K562 (cell line): Measurements from ENCODE around the gene ZNF318. TPM values are rescaled to one million over a fixed set of nuclear protein-coding genes. Genes with fewer than 3 reads are reported as not detected.

Experiments
- ATAC-seq: fragments of 200-7000 bp; cut with Tn5 transposase; 3 replicates; pipeline ENCODE4 v1.9.1; 2020; ENCODE audit warnings: moderate library complexity
- BruUV-seq: library from RNA; stranded (reverse); fragments of 400-500 nt; replicated peaks from 2 replicates; lab custom pipeline; 2021; lab: Mats Ljungman, UMichigan
- CTCF ChIA-PET: fragments of 300-600 bp; formaldehyde crosslinking; extraction: SDS; loops from one replicate; lab custom pipeline; 2021; ENCODE audit warnings: low intra/inter-chr PET ratio; lab: Yijun Ruan, JAX
- POLR2A ChIA-PET: fragments of 300-600, 350-650 bp; sonication (Branson Sonifier 250); formaldehyde crosslinking; extraction: SDS; loops from one replicate; lab custom pipeline; 2021; ENCODE audit warnings: antibody characterized with exemption, inconsistent platforms; lab: Yijun Ruan, JAX
- DNase-seq, 4 experiments: peaks; one replicate each; pipeline versions ENCODE4 v3.0.0 to v3.0.0-alpha.2; 2011 to 2018; ENCODE audit warnings: low spot score in 3 of 4, mixed read lengths in 3 of 4; ENCODE audit errors: extremely low read depth in 1 of 4
- FAIRE-seq: peaks from 2 replicates; lab custom pipeline; 2011; peaks lifted over from hg19 to GRCh38; lab: Jason Lieb, UNC
- H2AFZ ChIP-seq: 2 replicates; pipeline ENCODE4 v1.6.0; 2011; ENCODE audit warnings: low read depth, low read length, control low read depth, inconsistent platforms
- H3K27ac ChIP-seq: fragments of 200-600 bp; 3 replicates; pipeline ENCODE4 v1.8.0; 2011; ENCODE audit warnings: low read depth, mild to moderate bottlenecking, control low read depth, inconsistent platforms, low read length, moderate library complexity, mixed read lengths; ENCODE audit errors: extremely low read depth
- H3K27me3 ChIP-seq, 2 experiments: fragments of 300-600 bp in 1 of 2; 2 replicates in 1 of 2; 3 replicates in 1 of 2; pipeline versions ENCODE4 v1.6.0 to v1.8.0; 2011; ENCODE audit warnings: inconsistent platforms in 2 of 2, low read length in 2 of 2, mild to moderate bottlenecking in 1 of 2, mixed read lengths in 1 of 2, moderate library complexity in 1 of 2; ENCODE audit not compliant: control insufficient read depth in 2 of 2, insufficient read depth in 2 of 2
- H3K36me3 ChIP-seq: fragments of 300-600 bp; 3 replicates; pipeline ENCODE4 v1.8.0; 2011; ENCODE audit warnings: mild to moderate bottlenecking, low read length, inconsistent platforms; ENCODE audit not compliant: control insufficient read depth, insufficient read depth
- H3K4me1 ChIP-seq, 2 experiments: fragments of 200-600 bp in 1 of 2; replicated peaks in 1 of 2; 2 replicates in 1 of 2; 3 replicates in 1 of 2; pipeline versions ENCODE4 v1.5.1 to v1.8.0; 2011; ENCODE audit warnings: inconsistent platforms in 2 of 2, low read length in 2 of 2, mild to moderate bottlenecking in 1 of 2, mixed read lengths in 1 of 2, moderate library complexity in 1 of 2; ENCODE audit not compliant: control insufficient read depth in 2 of 2, insufficient read depth in 2 of 2
- H3K4me2 ChIP-seq: 2 replicates; pipeline ENCODE4 v1.6.1; 2011; ENCODE audit warnings: low read length, control low read depth, inconsistent platforms, mixed read lengths; ENCODE audit not compliant: insufficient read depth
- H3K4me3 ChIP-seq: fragments of 200-600 bp; sonication (generic), shearing (Covaris generic); 2 replicates; pipeline ENCODE4 v1.5.1; 2016; ENCODE audit warnings: control low read depth, inconsistent platforms
- H3K79me2 ChIP-seq: fragments of 200-600 bp; 3 replicates; pipeline ENCODE4 v1.8.0; 2011; ENCODE audit warnings: low read length, inconsistent platforms; ENCODE audit not compliant: control insufficient read depth, insufficient read depth
- H3K9ac ChIP-seq, 2 experiments: 2 replicates each; pipeline versions ENCODE4 v1.6.0 to v1.6.1; 2011; ENCODE audit warnings: low read depth in 2 of 2, low read length in 2 of 2, control low read depth in 1 of 2, inconsistent platforms in 1 of 2, mild to moderate bottlenecking in 1 of 2, mixed read lengths in 1 of 2; ENCODE audit not compliant: insufficient read depth in 1 of 2
- H3K9me1 ChIP-seq: one replicate; pipeline ENCODE4 v1.6.0; 2011; ENCODE audit warnings: inconsistent platforms, mild to moderate bottlenecking, low read length, moderate library complexity; ENCODE audit not compliant: control insufficient read depth, insufficient read depth
- H3K9me3 ChIP-seq: replicated peaks from 2 replicates; pipeline ENCODE4 v1.5.1; 2011; ENCODE audit warnings: low read depth, low read length, inconsistent platforms; ENCODE audit not compliant: control insufficient read depth, insufficient read depth
- H4K20me1 ChIP-seq: replicated peaks from 2 replicates; pipeline ENCODE4 v1.6.1; 2011; ENCODE audit warnings: low read length, inconsistent platforms, mixed read lengths; ENCODE audit not compliant: control insufficient read depth, insufficient read depth
- MBD1 ChIP-seq: fragments of 250-450 bp; sonication (Bioruptor Pico); IDR thresholded peaks from 2 replicates; pipeline ENCODE4 v1.8.0; 2022; ENCODE audit warnings: inconsistent platforms
- WGBS: fragments of 100-300 bp; shearing (Covaris generic); methylation state at CpG from one replicate; pipeline ENCODE4 v1.1.6; 2016; ENCODE audit warnings: low coverage, mixed read lengths; ENCODE audit not compliant: insufficient coverage; ENCODE audit errors: missing lambda C conversion rate; 5-methylcytosine and 5-hydroxymethylcytosine counted together
- in situ Hi-C: fragments of 300-500 bp; cut with MboI; formaldehyde crosslinking; loops from 4 replicates; pipeline ENCODE4 v1.15.0; 2018; ENCODE audit warnings: inconsistent platforms, mixed read lengths
- intact Hi-C: fragments of 100-400 bp; cut with micrococcal nuclease; formaldehyde crosslinking; loops from 2 replicates; pipeline ENCODE4 v1.14.2; 2022
- polyA plus RNA-seq, 8 experiments: library from polyadenylated mRNA; depleted of rRNA in 4 of 8; stranded (reverse) in 5 of 8; unstranded in 3 of 8; fragments of >200 nt; fragmentation: Nextera tagmentation in 2 of 8; fragmentation: Illumina TruSeq in 1 of 8; extraction: Ambion mirVana in 2 of 8; extraction: Trizol in 1 of 8; gene quantifications; 2 replicates each; pipeline versions ENCODE4 v1.2.1 to v1.2.3, GENCODE V29; 2011 to 2014; ENCODE audit warnings: inconsistent platforms in 1 of 8, missing spikeins in 1 of 8
- total RNA-seq, 7 experiments: library from RNA; depleted of rRNA in 6 of 7; stranded (reverse); fragments of >200 nt in 6 of 7; fragmentation: Illumina TruSeq in 2 of 7; extraction: Trizol in 2 of 7; gene quantifications; 2 replicates each; pipeline versions ENCODE4 v1.2.1 to v1.2.3, GENCODE V29; 2011 to 2021; ENCODE audit warnings: low replicate concordance in 1 of 7
- TF ChIP-seq, protein P1 (sequence below), 3 experiments: IDR thresholded peaks in 2 of 3; conservative IDR thresholded peaks in 1 of 3; 2 replicates each; pipeline ENCODE4 v1.5.1; 2011 to 2012; ENCODE audit warnings: low read length in 3 of 3, mild to moderate bottlenecking in 3 of 3, control low read depth in 2 of 3, improper control_type of control experiment in 1 of 3, inconsistent platforms in 1 of 3, low read depth in 1 of 3, mixed read lengths in 1 of 3, moderate library complexity in 1 of 3; ENCODE audit not compliant: insufficient read depth in 2 of 3

Gene ZNF318
- total and polyA plus RNA-seq, 9 of the 15 experiments (the other 6 are each of a cell fraction or from before 2014, with no cell fraction given) = 3.2 to 19.0 (median 9.2) TPM

- no peak overlapping the region for H3K4me3 ChIP-seq
- H3K9me1 ChIP-seq = peaks cover 5% of the 10 kb centered on the region
- no peaks in the 10 kb centered on the region for H4K20me1 ChIP-seq
- CTCF ChIA-PET = no interaction called here
- in situ Hi-C loops (no loop called here), intact Hi-C loops (no loop called here)
- no peaks in the 10 kb centered on the region for H3K79me2 ChIP-seq
- DNase-seq (no peak), FAIRE-seq (no peak), ATAC-seq (peak; percentile 54)
- peaks cover 80% of the 10 kb centered on the region for H3K36me3 ChIP-seq
- POLR2A ChIA-PET = interaction anchor here (0.9 to 1.5 kb wide), 4 partner anchors 8 to 885 kb away, joined by 3 to 5 read pairs (median 4); partner anchors contain the start of genes HSP90AB1 and ZNF318
- H3K27me3 ChIP-seq = no peaks in the 10 kb centered on the region
- H3K9me3 ChIP-seq = no peaks in the 10 kb centered on the region
- BruUV-seq = no TSS peak
- H3K4me1 ChIP-seq = no peaks in the 10 kb centered on the region
- no peak overlapping the region for H3K4me2 ChIP-seq
- TF ChIP-seq, protein P1, sequence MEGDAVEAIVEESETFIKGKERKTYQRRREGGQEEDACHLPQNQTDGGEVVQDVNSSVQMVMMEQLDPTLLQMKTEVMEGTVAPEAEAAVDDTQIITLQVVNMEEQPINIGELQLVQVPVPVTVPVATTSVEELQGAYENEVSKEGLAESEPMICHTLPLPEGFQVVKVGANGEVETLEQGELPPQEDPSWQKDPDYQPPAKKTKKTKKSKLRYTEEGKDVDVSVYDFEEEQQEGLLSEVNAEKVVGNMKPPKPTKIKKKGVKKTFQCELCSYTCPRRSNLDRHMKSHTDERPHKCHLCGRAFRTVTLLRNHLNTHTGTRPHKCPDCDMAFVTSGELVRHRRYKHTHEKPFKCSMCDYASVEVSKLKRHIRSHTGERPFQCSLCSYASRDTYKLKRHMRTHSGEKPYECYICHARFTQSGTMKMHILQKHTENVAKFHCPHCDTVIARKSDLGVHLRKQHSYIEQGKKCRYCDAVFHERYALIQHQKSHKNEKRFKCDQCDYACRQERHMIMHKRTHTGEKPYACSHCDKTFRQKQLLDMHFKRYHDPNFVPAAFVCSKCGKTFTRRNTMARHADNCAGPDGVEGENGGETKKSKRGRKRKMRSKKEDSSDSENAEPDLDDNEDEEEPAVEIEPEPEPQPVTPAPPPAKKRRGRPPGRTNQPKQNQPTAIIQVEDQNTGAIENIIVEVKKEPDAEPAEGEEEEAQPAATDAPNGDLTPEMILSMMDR (IDR thresholded peaks at IDR 0.05 in 2 of 3, conservative IDR thresholded peaks at IDR 0.05 in 1 of 3; ENCODE audit: insufficient read depth in 2 of 3, low read depth in 1 of 3, low read length in 3 of 3) = peak in 1 of 3 experiments; percentile 6; a peak in 1 of 6 replicates
- no peak for TF ChIP-seq MBD1 (CRISPR knock-in tag)
- H3K27ac ChIP-seq = no peak overlapping the region
- 93% methylated on average over 2 of the region's 2 CpGs for WGBS
- H2AFZ ChIP-seq = no peak overlapping the region
- no peak overlapping the region for H3K9ac ChIP-seq
These were observed 8.2 kb downstream of the ZNF318 start for GRCh38 chr6:43361269-43361668.
